Ovary (tissue), 9 donors: ENCODE data around the gene ELOVL5. TPM values are rescaled to one million over a fixed set of nuclear protein-coding genes. Genes with fewer than 3 reads are reported as not detected.

Experiments used
- DNase-seq, 5 donors: peaks; one replicate each; pipeline ENCODE4 v3.0.0-alpha.2; 2019 to 2020
- H3K27ac ChIP-seq, 2 donors: fragments of 200-600 bp; one replicate each; pipeline versions ENCODE4 v1.5.1 to v1.8.0; 2019 to 2022
- H3K27me3 ChIP-seq: fragments of 200-600 bp; one replicate; pipeline ENCODE4 v1.8.0; 2022
- H3K36me3 ChIP-seq: fragments of 200-600 bp; sonication (generic); one replicate; pipeline ENCODE4 v1.5.1; 2019
- H3K4me1 ChIP-seq: one replicate; pipeline ENCODE4 v1.8.1; 2013; ENCODE audit warnings: mild to moderate bottlenecking, moderate library complexity; ENCODE audit not compliant: insufficient read depth
- H3K4me3 ChIP-seq: fragments of 200-600 bp; sonication (generic); one replicate; pipeline ENCODE4 v1.5.1; 2017
- H3K9me3 ChIP-seq, 2 donors: fragments of 200-600 bp in 1 of 2; sonication (generic) in 1 of 2; one replicate each; pipeline versions ENCODE4 v1.5.1 to v1.8.1; 2013 to 2019; ENCODE audit warnings: mild to moderate bottlenecking in 1 of 2, moderate library complexity in 1 of 2
- EP300 ChIP-seq: sonication (generic); formaldehyde crosslinking; IDR thresholded peaks from one replicate; pipeline ENCODE4 v1.6.1; 2017; ENCODE audit warnings: antibody characterized with exemption
- POLR2A ChIP-seq: fragments of 450-650 bp; IDR thresholded peaks from one replicate; pipeline ENCODE4 v1.6.1; 2017; ENCODE audit warnings: antibody characterized with exemption, mild to moderate bottlenecking, moderate library complexity
- WGBS, 3 donors: extraction: QIAGEN DNeasy Blood & Tissue Kit in 1 of 3; methylation state at CpG; one replicate each; pipeline versions ENCODE4 v1.1.5 to v1.1.7; 2013 to 2017; 5-methylcytosine and 5-hydroxymethylcytosine counted together
- intact Hi-C, 4 donors: fragments of 100-400 bp; cut with DNase I; formaldehyde crosslinking; loops; one replicate each; pipeline versions ENCODE4 v1.11.0 to v1.15.1; 2022 to 2023
- polyA plus RNA-seq, 2 donors: library from polyadenylated mRNA; stranded (reverse); fragments of 200-250 nt in 1 of 2; fragments of 350-450 nt in 1 of 2; fragmentation: Illumina TruSeq in 1 of 2; extraction: RNeasy Lipid Tissue Mini Kit (QIAGEN cat#74804) in 1 of 2; gene quantifications; one replicate each; pipeline ENCODE4 v1.2.3, GENCODE V29; 2013 to 2014
- total RNA-seq, 7 donors: library from RNA; depleted of rRNA in 2 of 7; stranded (reverse); fragments of >200 nt in 2 of 7; fragmentation: NEBNext Ultra II Directional in 3 of 7; extraction: Animal tissue kit (Norgen Biotek cat#: 25700) in 3 of 7; gene quantifications; one replicate each; pipeline versions ENCODE4 v1.1.0 to v1.2.4, GENCODE V29; 2016 to 2023
- TF ChIP-seq, protein P1 (sequence below), 3 donors: fragments of 450-650 bp in 2 of 3; fragments of 200-600 bp in 1 of 3; IDR thresholded peaks; one replicate each; pipeline versions ENCODE4 v1.5.1 to v1.8.0; 2016 to 2022; ENCODE audit warnings: antibody characterized with exemption in 3 of 3, mild to moderate bottlenecking in 1 of 3
- donor health status: DM: no; HTN: no; CAD: no; lungs with moderate emphysema.
- donor health status: DM: no; HTN: no; CAD: no.
- donor health status: Bipolar disorder and iron deficiency.
- donor health status: DM: yes; HTN: yes; CAD: no.
- donor health status: DM: no; HTN: no; CAD: no.
- donor health status: DM: yes; HTN: yes; CAD: no.

ELOVL5 gene
- total and polyA plus RNA-seq, 9 donors, result 14.7 to 191 (median 41.8) TPM

DNA sequence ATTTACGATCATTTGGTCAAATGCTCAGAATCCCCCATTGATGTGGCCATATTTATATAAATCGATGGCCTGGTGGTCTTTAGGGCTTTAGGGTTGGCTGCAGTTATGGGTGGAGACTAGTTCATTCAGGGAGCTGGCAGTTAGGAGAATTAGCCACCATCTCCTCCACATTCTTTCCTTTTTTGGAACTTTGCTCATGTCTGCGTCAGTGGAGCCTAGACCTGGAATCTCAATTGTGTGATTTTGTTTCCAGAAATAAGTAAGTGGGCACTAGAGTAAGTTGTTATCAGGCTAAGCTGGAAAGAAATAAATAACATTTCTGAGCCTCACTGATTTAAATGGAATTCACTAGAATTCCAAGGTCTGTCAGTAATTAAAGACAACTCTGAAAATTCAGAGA lies 29.0 kb upstream of the ELOVL5 start:
- H3K4me3 ChIP-seq, result no peak overlapping the region
- intact Hi-C loops, result no loop called here
- WGBS, 3 donors, result 43 to 63% (median 60%) methylated on average over 3 of the region's 3 CpGs

DNA sequence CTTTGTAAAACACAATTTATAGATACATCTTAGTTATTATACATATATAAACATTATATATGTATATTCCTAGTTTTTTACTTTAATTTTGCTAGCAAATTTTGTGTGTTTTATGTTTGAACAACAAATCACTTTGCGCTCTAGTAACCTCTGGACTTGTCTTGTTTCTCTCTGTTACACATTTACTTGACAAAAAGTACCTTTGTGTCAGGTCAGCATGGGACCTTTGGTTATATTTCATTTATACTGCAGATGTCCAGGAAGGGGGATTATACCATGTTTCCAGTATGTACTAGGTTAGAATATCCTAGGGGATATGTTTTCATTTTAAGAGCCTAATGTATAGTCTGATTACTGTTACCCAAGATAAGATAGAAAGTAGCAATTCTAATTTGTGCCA lies 28.5 kb upstream of the ELOVL5 start:
- DNase-seq, result no peak
- TF ChIP-seq, protein P1, sequence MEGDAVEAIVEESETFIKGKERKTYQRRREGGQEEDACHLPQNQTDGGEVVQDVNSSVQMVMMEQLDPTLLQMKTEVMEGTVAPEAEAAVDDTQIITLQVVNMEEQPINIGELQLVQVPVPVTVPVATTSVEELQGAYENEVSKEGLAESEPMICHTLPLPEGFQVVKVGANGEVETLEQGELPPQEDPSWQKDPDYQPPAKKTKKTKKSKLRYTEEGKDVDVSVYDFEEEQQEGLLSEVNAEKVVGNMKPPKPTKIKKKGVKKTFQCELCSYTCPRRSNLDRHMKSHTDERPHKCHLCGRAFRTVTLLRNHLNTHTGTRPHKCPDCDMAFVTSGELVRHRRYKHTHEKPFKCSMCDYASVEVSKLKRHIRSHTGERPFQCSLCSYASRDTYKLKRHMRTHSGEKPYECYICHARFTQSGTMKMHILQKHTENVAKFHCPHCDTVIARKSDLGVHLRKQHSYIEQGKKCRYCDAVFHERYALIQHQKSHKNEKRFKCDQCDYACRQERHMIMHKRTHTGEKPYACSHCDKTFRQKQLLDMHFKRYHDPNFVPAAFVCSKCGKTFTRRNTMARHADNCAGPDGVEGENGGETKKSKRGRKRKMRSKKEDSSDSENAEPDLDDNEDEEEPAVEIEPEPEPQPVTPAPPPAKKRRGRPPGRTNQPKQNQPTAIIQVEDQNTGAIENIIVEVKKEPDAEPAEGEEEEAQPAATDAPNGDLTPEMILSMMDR (IDR thresholded peaks at IDR 0.05), result no peak
- TF ChIP-seq EP300, result no peak
- no peak for TF ChIP-seq POLR2A
- Histone ChIP-seq H3K4me1 (no peaks in the 10 kb centered on the region), H3K4me3 (no peak overlapping the region), H3K36me3 (no peaks in the 10 kb centered on the region), H3K9me3 (no peaks in the 10 kb centered on the region), H3K27ac (no peak overlapping the region), H3K27me3 (no peaks in the 10 kb centered on the region)
- intact Hi-C loops, result no loop called here
- WGBS, 3 donors, result 94 to 100% (median 98%) methylated on average over 1 of the region's 1 CpG

More for the DNA sequence above, 29.0 kb upstream of the ELOVL5 start:
- no peaks in the 10 kb centered on the region for H3K9me3 ChIP-seq
- H3K27ac ChIP-seq, result no peak overlapping the region
- TF ChIP-seq, protein P1 (IDR thresholded peaks at IDR 0.05), result no peak
- TF ChIP-seq EP300, result no peak
- TF ChIP-seq POLR2A, result no peak
- H3K27me3 ChIP-seq, result no peaks in the 10 kb centered on the region
- DNase-seq, result no peak
- H3K4me1 ChIP-seq, result no peaks in the 10 kb centered on the region
- no peaks in the 10 kb centered on the region for H3K36me3 ChIP-seq

DNA sequence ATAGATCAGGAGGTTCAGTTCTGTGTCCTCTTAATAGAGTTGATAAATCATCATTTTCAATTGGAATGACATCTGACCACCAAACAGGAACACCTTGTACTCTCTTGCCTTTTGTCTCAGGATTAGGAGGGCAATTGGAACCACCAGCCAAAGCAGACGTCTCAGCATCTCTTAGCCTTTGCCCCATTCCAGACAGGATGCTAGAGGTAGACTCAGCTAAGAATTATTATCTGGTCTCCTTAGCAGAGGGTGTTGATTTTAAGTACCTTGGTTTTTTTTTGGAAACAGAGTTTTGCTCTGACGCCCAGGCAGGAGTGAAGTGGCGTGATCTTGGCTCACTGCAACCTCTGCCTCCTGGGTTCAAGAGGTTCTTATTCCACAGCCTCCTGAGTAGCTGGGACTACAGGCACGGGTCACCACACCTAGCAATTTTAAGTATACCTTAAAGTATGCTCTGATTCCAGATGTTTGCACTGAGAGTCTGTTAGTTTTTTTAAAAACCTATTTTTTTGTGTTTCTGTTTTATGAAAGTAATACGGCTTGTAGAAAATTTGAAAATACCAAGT lies 28.0 kb upstream of the ELOVL5 start:
- no peaks in the 10 kb centered on the region for H3K27me3 ChIP-seq
- WGBS, 3 donors, result 60 to 86% (median 67%) methylated on average over 5 of the region's 5 CpGs
- no peak for DNase-seq
- no peaks in the 10 kb centered on the region for H3K9me3 ChIP-seq
- no peaks in the 10 kb centered on the region for H3K4me1 ChIP-seq
- H3K4me3 ChIP-seq, result no peak overlapping the region
- no peaks in the 10 kb centered on the region for H3K36me3 ChIP-seq
- TF ChIP-seq EP300 (no peak), POLR2A (no peak)
- TF ChIP-seq, protein P1 (IDR thresholded peaks at IDR 0.05), result no peak
- intact Hi-C loops, result no loop called here
- H3K27ac ChIP-seq, result no peak overlapping the region

DNA sequence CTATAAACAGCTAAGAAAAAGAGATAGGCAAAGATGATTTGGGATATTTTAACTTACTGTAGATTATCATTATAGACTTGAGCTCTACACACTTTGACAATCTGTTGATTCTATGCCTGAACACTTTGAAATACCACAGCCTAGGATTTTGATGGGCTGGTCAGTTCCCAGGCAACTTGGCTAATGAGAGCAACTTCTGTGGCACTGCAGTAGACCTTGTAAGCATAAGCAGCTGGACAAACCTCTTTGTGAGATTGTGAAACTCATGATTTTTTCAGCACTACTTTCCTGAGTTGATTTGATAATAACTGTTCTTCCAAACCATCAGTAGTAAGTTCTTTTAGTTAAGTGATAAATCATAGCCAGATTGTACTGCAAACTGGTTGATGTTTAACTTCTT lies 27.1 kb upstream of the ELOVL5 start:
- Histone ChIP-seq H3K9me3 (no peaks in the 10 kb centered on the region), H3K27me3 (no peaks in the 10 kb centered on the region), H3K27ac (no peak overlapping the region), H3K4me3 (no peak overlapping the region), H3K36me3 (no peaks in the 10 kb centered on the region), H3K4me1 (no peaks in the 10 kb centered on the region)
- intact Hi-C loops, result no loop called here
- no peak for DNase-seq
- TF ChIP-seq POLR2A, result no peak
- TF ChIP-seq, protein P1 (IDR thresholded peaks at IDR 0.05), result no peak
- no peak for TF ChIP-seq EP300
